HCT116 (cell line): ENCODE data around the gene ZNF335. TPM values are rescaled to one million over a fixed set of nuclear protein-coding genes. Genes with fewer than 3 reads are reported as not detected.

Experiments used
- ATAC-seq: fragments of 200-7000 bp; cut with Tn5 transposase; 2 replicates; pipeline ENCODE4 v1.9.1; 2020; ENCODE audit warnings: mild to moderate bottlenecking, moderate library complexity
- BruUV-seq: library from RNA; stranded (reverse); fragments of 400-500 nt; replicated peaks from 2 replicates; lab custom pipeline; 2021; lab: Mats Ljungman, UMichigan
- CTCF ChIA-PET: fragments of 300-600 bp; sonication (Branson Sonifier 250); formaldehyde crosslinking; loops from one replicate; lab custom pipeline; 2021; ENCODE audit warnings: antibody characterized with exemption; lab: Charles Lee
- POLR2A ChIA-PET: fragments of 300-600, 350-600 bp; sonication (Branson Sonifier 250); formaldehyde crosslinking; loops from one replicate; lab custom pipeline; 2021; ENCODE audit warnings: antibody characterized with exemption; lab: Charles Lee
- RAD21 ChIA-PET, 2 experiments: fragments of 300-600 bp; sonication (Branson Sonifier 250); formaldehyde crosslinking; loops; one replicate each; lab custom pipeline; 2023; ENCODE audit warnings: low total read pairs in 2 of 2; ENCODE audit not compliant: uncharacterized antibody in 2 of 2, unreplicated experiment in 2 of 2, low non-redundant PET in 1 of 2; lab: Charles Lee
- DNase-seq: peaks from one replicate; pipeline ENCODE4 v3.0.0-alpha.2; 2010; ENCODE audit warnings: low read depth, low spot score
- H2AFZ ChIP-seq: fragments of 200-600 bp; shearing (Covaris generic), sonication (generic); 2 replicates; pipeline ENCODE4 v1.6.1; 2017; ENCODE audit warnings: low read depth, mixed run types, mixed read lengths, antibody characterized with exemption, low read length; ENCODE audit not compliant: poor library complexity, severe bottlenecking
- H3K27ac ChIP-seq: 2 replicates; pipeline ENCODE4 v1.5.1; 2012; ENCODE audit warnings: low read depth, low read length
- H3K27me3 ChIP-seq: fragments of 200-600 bp; sonication (generic); 2 replicates; pipeline ENCODE4 v1.6.1; 2016; ENCODE audit warnings: mixed run types, low read length, mixed read lengths; ENCODE audit not compliant: insufficient read depth
- H3K36me3 ChIP-seq, 2 experiments: fragments of 200-500 bp in 1 of 2; fragments of 200-600 bp in 1 of 2; sonication (Bioruptor generic) in 1 of 2; sonication (generic) in 1 of 2; 2 replicates each; pipeline versions ENCODE4 v1.5.1 to v1.6.1; 2014 to 2016; ENCODE audit warnings: low read length in 2 of 2, inconsistent platforms in 1 of 2, mixed read lengths in 1 of 2, mixed run types in 1 of 2; ENCODE audit not compliant: insufficient read depth in 2 of 2, control insufficient read depth in 1 of 2
- H3K4me1 ChIP-seq, 2 experiments: fragments of 200-600 bp in 1 of 2; sonication (generic) in 1 of 2; 2 replicates each; pipeline versions ENCODE4 v1.5.1 to v1.6.1; 2012 to 2017; ENCODE audit warnings: low read length in 2 of 2, inconsistent platforms in 1 of 2, mild to moderate bottlenecking in 1 of 2, mixed read lengths in 1 of 2, mixed run types in 1 of 2, moderate library complexity in 1 of 2; ENCODE audit not compliant: insufficient read depth in 2 of 2, control insufficient read depth in 1 of 2
- H3K4me2 ChIP-seq: fragments of 200-600 bp; sonication (generic); 2 replicates; pipeline ENCODE4 v1.6.1; 2017; ENCODE audit warnings: mixed run types, low read length, mixed read lengths
- H3K4me3 ChIP-seq, 2 experiments: fragments of 200-600 bp in 1 of 2; sonication (generic) in 1 of 2; replicated peaks in 1 of 2; 2 replicates each; pipeline ENCODE4 v1.5.1; 2011 to 2016; ENCODE audit warnings: low read length in 2 of 2, control low read depth in 1 of 2, low read depth in 1 of 2, mild to moderate bottlenecking in 1 of 2, mixed read lengths in 1 of 2, mixed run types in 1 of 2
- H3K79me2 ChIP-seq: fragments of 200-600 bp; sonication (generic); 2 replicates; pipeline ENCODE4 v1.6.1; 2017; ENCODE audit warnings: mild to moderate bottlenecking, mixed run types, low read length, moderate library complexity, mixed read lengths; ENCODE audit not compliant: insufficient read depth
- H3K9ac ChIP-seq: fragments of 200-600 bp; sonication (generic); 2 replicates; pipeline ENCODE4 v1.6.1; 2016; ENCODE audit warnings: low read length, mixed read lengths
- H3K9me2 ChIP-seq: fragments of 200-600 bp; sonication (generic), shearing (Covaris generic); 2 replicates; pipeline ENCODE4 v1.6.1; 2017; ENCODE audit warnings: mixed run types, mild to moderate bottlenecking, moderate library complexity; ENCODE audit not compliant: insufficient read depth
- H3K9me3 ChIP-seq, 2 experiments: fragments of 200-500 bp in 1 of 2; fragments of 200-600 bp in 1 of 2; sonication (Bioruptor generic) in 1 of 2; sonication (generic) in 1 of 2; 2 replicates each; pipeline ENCODE4 v1.6.1; 2014 to 2017; ENCODE audit warnings: low read length in 2 of 2, mixed read lengths in 2 of 2, inconsistent platforms in 1 of 2, low read depth in 1 of 2, mild to moderate bottlenecking in 1 of 2, mixed run types in 1 of 2, moderate library complexity in 1 of 2; ENCODE audit not compliant: control insufficient read depth in 1 of 2, insufficient read depth in 1 of 2
- H4K20me1 ChIP-seq: fragments of 200-600 bp; sonication (generic), shearing (Covaris generic); 2 replicates; pipeline ENCODE4 v1.6.1; 2017; ENCODE audit warnings: mixed run types, mild to moderate bottlenecking, moderate library complexity; ENCODE audit not compliant: insufficient read depth
- CBX3 ChIP-seq: IDR thresholded peaks from 2 replicates; pipeline ENCODE4 v1.6.1; 2012; ENCODE audit warnings: low read depth
- CEBPB ChIP-seq: IDR thresholded peaks from 2 replicates; pipeline ENCODE4 v1.6.1; 2012; ENCODE audit warnings: low read depth
- ELF1 ChIP-seq: IDR thresholded peaks from 2 replicates; pipeline ENCODE4 v1.6.1; 2012; ENCODE audit warnings: low read depth, borderline replicate concordance
- FOSL1 ChIP-seq: IDR thresholded peaks from 2 replicates; pipeline ENCODE4 v1.6.1; 2012; ENCODE audit warnings: low read depth
- POLR2A ChIP-seq: IDR thresholded peaks from 2 replicates; pipeline ENCODE4 v1.7.0; 2011; ENCODE audit warnings: borderline replicate concordance; ENCODE audit not compliant: insufficient read depth, insufficient read length; ENCODE audit errors: extremely low read depth
- POLR2AphosphoS5 ChIP-seq: IDR thresholded peaks from 2 replicates; pipeline ENCODE4 v1.6.1; 2011; ENCODE audit warnings: mild to moderate bottlenecking, low read depth, low read length, moderate library complexity
- RAD21 ChIP-seq: IDR thresholded peaks from 2 replicates; pipeline ENCODE4 v1.6.1; 2012; ENCODE audit warnings: low read depth, mild to moderate bottlenecking
- SIN3A ChIP-seq: IDR thresholded peaks from 2 replicates; pipeline ENCODE4 v1.6.1; 2012; ENCODE audit warnings: low read depth
- SRF ChIP-seq: IDR thresholded peaks from 2 replicates; pipeline ENCODE4 v1.6.1; 2012; ENCODE audit warnings: low read depth
- TCF7L2 ChIP-seq: IDR thresholded peaks from 2 replicates; pipeline ENCODE4 v1.7.0; 2011; ENCODE audit warnings: borderline replicate concordance, inconsistent platforms; ENCODE audit not compliant: insufficient read depth, insufficient read length; ENCODE audit errors: extremely low read depth
- YY1 ChIP-seq: IDR thresholded peaks from 2 replicates; pipeline ENCODE4 v1.6.1; 2011; ENCODE audit warnings: low read length, low read depth, moderate library complexity, mild to moderate bottlenecking; ENCODE audit not compliant: insufficient replicate concordance; ENCODE audit errors: extremely low read depth
- ZFX ChIP-seq: fragments of 450-650 bp; IDR thresholded peaks from 2 replicates; pipeline ENCODE4 v1.6.1; 2017
- ZNF274 ChIP-seq: fragments of 200-500 bp; sonication (Bioruptor generic); IDR thresholded peaks from 2 replicates; pipeline ENCODE4 v1.6.1; 2014; ENCODE audit warnings: mild to moderate bottlenecking, low read depth, low read length, inconsistent platforms
- intact Hi-C: fragments of 100-400 bp; cut with micrococcal nuclease; formaldehyde crosslinking; loops from 2 replicates; pipeline ENCODE4 v1.10.0; 2022
- total RNA-seq: library from RNA; stranded (reverse); gene quantifications from one replicate; pipeline ENCODE4 v1.2.1, GENCODE V29; 2021; ENCODE audit not compliant: unreplicated experiment
- TF ChIP-seq, protein P1 (sequence below): IDR thresholded peaks from 2 replicates; pipeline ENCODE4 v1.6.1; 2012
- TF ChIP-seq, protein P2 (sequence below): IDR thresholded peaks from 2 replicates; pipeline ENCODE4 v1.6.1; 2012
- TF ChIP-seq, protein P3 (sequence below): IDR thresholded peaks from 2 replicates; pipeline ENCODE4 v1.6.1; 2011; ENCODE audit warnings: mild to moderate bottlenecking, low read length, moderate library complexity; ENCODE audit not compliant: insufficient replicate concordance; ENCODE audit errors: extremely low read depth
- TF ChIP-seq, protein P4 (sequence below): IDR thresholded peaks from 2 replicates; pipeline ENCODE4 v1.6.1; 2012; ENCODE audit warnings: low read depth

The ZNF335 gene
- total RNA-seq, 1 experiment from 2014 or later: 20.8 TPM

DNA sequence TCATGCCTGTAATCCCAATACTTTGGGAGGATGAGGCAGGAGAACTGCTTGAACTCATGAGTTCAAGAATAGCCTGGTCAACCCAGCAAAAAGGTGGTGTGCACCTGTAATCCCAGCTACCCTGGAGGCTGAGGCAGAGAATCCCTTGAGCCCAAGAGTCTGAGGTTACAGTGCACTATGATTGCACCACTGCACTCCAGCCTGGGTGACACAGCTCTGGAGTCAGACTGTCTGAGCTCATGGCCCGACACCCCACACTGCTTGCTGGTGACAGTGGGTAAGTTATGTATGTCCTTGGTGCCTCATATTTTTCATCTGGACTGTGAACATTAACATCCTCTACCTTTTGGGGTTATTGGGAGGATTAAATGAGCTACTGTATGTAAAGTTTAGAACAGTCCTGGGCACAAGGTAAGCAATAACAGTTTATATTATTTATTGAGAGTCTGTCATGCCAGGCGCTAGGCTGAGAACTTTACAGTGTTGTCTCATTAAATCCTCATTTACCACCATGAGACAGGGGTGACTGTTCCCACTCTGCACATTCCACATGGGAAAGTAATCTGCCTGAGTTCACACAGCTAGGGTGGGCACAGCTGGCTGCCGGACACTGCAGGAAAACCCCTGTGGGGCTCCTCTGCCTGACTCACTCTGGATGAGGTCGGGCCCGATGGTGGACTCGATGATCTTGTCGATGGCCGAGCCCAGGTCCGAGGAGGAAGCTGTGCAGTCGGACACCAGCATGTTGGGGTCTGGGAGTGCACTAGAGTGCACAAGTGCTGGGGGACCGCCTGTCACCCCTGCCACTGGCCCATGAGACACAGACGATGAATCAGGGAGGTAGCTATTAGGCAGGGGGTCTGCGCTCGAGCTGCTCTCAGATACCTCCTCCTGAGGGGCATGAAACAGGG is 2.9 kb downstream of the ZNF335 start:
- BruUV-seq: no TSS peak
- no peaks in the 10 kb centered on the region for H4K20me1 ChIP-seq
- no peaks in the 10 kb centered on the region for H3K9me2 ChIP-seq
- ChIA-PET RAD21 (interaction anchor here (0.6 kb wide), 2 partner anchors 8 to 257 kb away, joined by 3 to 4 read pairs; no protein-coding TSS in a partner anchor), POLR2A (interaction anchor here (0.5 to 4.0 kb wide), 5 partner anchors 8 to 48 kb away, joined by 3 to 36 read pairs (median 3); partner anchors contain the start of gene PCIF1), CTCF (interaction anchor here (0.7 to 4.7 kb wide), 25 partner anchors 10 to 469 kb away, joined by 3 to 46 read pairs (median 5); partner anchors contain the start of genes PCIF1 and ZSWIM1)
- ATAC-seq: no peak
- no peak overlapping the region for H2AFZ ChIP-seq
- H3K79me2 ChIP-seq: peaks cover 28% of the 10 kb centered on the region
- no peaks in the 10 kb centered on the region for H3K27me3 ChIP-seq
- 0 out of 2 replicates have a peak overlapping the region, but pooled peaks have one; percentile 80 for H3K9ac ChIP-seq
- H3K4me1 ChIP-seq: peaks cover 11 to 24% of the 10 kb centered on the region in 2 experiments; a peak in 3 of 4 replicates
- no peak overlapping the region; a peak in 1 of 4 replicates for H3K4me3 ChIP-seq
- intact Hi-C loops: loop anchor here (10.0 kb wide), 1 partner anchor 424 kb away; the partner anchor contains the start of gene EPPIN
- peak overlapping the region; percentile 76 for H3K4me2 ChIP-seq
- peaks cover 27 to 29% of the 10 kb centered on the region in 2 experiments; a peak in 3 of 4 replicates for H3K36me3 ChIP-seq
- H3K27ac ChIP-seq: peak overlapping the region; percentile 100
- no peak for DNase-seq
- no peaks in the 10 kb centered on the region for H3K9me3 ChIP-seq
- no peak for TF ChIP-seq ZFX
- no peak for TF ChIP-seq TCF7L2
- no peak for TF ChIP-seq ELF1
- TF ChIP-seq, protein P1, sequence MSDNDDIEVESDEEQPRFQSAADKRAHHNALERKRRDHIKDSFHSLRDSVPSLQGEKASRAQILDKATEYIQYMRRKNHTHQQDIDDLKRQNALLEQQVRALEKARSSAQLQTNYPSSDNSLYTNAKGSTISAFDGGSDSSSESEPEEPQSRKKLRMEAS: no peak
- TF ChIP-seq ZNF274: no peak
- no peak for TF ChIP-seq CBX3
- TF ChIP-seq POLR2A: no peak
- no peak for TF ChIP-seq YY1
- TF ChIP-seq, protein P2, sequence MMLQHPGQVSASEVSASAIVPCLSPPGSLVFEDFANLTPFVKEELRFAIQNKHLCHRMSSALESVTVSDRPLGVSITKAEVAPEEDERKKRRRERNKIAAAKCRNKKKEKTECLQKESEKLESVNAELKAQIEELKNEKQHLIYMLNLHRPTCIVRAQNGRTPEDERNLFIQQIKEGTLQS: no peak
- TF ChIP-seq RAD21: no peak
- TF ChIP-seq, protein P3, sequence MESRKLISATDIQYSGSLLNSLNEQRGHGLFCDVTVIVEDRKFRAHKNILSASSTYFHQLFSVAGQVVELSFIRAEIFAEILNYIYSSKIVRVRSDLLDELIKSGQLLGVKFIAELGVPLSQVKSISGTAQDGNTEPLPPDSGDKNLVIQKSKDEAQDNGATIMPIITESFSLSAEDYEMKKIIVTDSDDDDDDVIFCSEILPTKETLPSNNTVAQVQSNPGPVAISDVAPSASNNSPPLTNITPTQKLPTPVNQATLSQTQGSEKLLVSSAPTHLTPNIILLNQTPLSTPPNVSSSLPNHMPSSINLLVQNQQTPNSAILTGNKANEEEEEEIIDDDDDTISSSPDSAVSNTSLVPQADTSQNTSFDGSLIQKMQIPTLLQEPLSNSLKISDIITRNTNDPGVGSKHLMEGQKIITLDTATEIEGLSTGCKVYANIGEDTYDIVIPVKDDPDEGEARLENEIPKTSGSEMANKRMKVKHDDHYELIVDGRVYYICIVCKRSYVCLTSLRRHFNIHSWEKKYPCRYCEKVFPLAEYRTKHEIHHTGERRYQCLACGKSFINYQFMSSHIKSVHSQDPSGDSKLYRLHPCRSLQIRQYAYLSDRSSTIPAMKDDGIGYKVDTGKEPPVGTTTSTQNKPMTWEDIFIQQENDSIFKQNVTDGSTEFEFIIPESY: no peak
- TF ChIP-seq, protein P4, sequence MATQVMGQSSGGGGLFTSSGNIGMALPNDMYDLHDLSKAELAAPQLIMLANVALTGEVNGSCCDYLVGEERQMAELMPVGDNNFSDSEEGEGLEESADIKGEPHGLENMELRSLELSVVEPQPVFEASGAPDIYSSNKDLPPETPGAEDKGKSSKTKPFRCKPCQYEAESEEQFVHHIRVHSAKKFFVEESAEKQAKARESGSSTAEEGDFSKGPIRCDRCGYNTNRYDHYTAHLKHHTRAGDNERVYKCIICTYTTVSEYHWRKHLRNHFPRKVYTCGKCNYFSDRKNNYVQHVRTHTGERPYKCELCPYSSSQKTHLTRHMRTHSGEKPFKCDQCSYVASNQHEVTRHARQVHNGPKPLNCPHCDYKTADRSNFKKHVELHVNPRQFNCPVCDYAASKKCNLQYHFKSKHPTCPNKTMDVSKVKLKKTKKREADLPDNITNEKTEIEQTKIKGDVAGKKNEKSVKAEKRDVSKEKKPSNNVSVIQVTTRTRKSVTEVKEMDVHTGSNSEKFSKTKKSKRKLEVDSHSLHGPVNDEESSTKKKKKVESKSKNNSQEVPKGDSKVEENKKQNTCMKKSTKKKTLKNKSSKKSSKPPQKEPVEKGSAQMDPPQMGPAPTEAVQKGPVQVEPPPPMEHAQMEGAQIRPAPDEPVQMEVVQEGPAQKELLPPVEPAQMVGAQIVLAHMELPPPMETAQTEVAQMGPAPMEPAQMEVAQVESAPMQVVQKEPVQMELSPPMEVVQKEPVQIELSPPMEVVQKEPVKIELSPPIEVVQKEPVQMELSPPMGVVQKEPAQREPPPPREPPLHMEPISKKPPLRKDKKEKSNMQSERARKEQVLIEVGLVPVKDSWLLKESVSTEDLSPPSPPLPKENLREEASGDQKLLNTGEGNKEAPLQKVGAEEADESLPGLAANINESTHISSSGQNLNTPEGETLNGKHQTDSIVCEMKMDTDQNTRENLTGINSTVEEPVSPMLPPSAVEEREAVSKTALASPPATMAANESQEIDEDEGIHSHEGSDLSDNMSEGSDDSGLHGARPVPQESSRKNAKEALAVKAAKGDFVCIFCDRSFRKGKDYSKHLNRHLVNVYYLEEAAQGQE: no peak
- no peak for TF ChIP-seq SRF
- no peak for TF ChIP-seq SIN3A
- TF ChIP-seq CEBPB: no peak
- TF ChIP-seq FOSL1: no peak
- no peak for TF ChIP-seq POLR2AphosphoS5
